HPDE6-E6E7 (cell line): Measurements from ENCODE around the gene GARIN5A.

ENCODE experiments used
- DNase-seq: peaks from one replicate; pipeline ENCODE4 v3.0.0; 2011; ENCODE audit warnings: missing footprints; ENCODE audit errors: extremely low spot score

GARIN5A gene

GRCh38 chr19:50434525-50434924 lies 42.1 kb downstream of the GARIN5A start:
- no peak for DNase-seq

- DNase-seq: no peak
Measured at GRCh38 chr19:50433201-50434180, 43.2 kb downstream of the GARIN5A start.

- no peak for DNase-seq
Measured at GRCh38 chr19:50432221-50433028, 44.2 kb downstream of the GARIN5A start, which contains the start of gene MYBPC2. Gene MYBPC2, plus strand, starts transcription at chr19:50432892. Its CDS starts 62 bp downstream, at chr19:50432954.

GRCh38 chr19:50431343-50432220 lies 45.1 kb downstream of the GARIN5A start:
- DNase-seq: peak; percentile 86

- no peak for DNase-seq
Measured at GRCh38 chr19:50430888-50431342, 45.7 kb downstream of the GARIN5A start.

- no peak for DNase-seq
Measured at GRCh38 chr19:50428772-50429463, 47.7 kb downstream of the GARIN5A start.

GRCh38 chr19:50427997-50428425 lies 48.6 kb downstream of the GARIN5A start:
- DNase-seq: no peak

- no peak for DNase-seq
Measured at GRCh38 chr19:50427318-50427925, 49.2 kb downstream of the GARIN5A start.

- no peak for DNase-seq
Measured at GRCh38 chr19:50425581-50425980, 51.1 kb downstream of the GARIN5A start.

- DNase-seq: no peak
Measured at GRCh38 chr19:50423279-50424113, 53.2 kb downstream of the GARIN5A start.

GRCh38 chr19:50422397-50423278 lies 54.0 kb downstream of the GARIN5A start:
- no peak for DNase-seq

- no peak for DNase-seq
Measured at GRCh38 chr19:50420808-50421207, 55.8 kb downstream of the GARIN5A start.

- DNase-seq: no peak
Measured at GRCh38 chr19:50420127-50420526, 56.5 kb downstream of the GARIN5A start.

GRCh38 chr19:50419580-50420035 lies 57.0 kb downstream of the GARIN5A start:
- no peak for DNase-seq

GRCh38 chr19:50419022-50419579 lies 57.5 kb downstream of the GARIN5A start:
- DNase-seq: no peak

- DNase-seq: no peak
Measured at GRCh38 chr19:50418176-50419021, 58.2 kb downstream of the GARIN5A start, which contains the start of gene SPIB. Gene SPIB, plus strand, starts transcription at chr19:50418938. Its CDS starts 25 bp downstream, at chr19:50418963.
